GM18861 (cell line): ENCODE measurements around the gene BRD2.

Experiments used
- ATAC-seq: cut with Tn5 transposase; IDR thresholded peaks from one replicate; pipeline ENCODE4 v1.9.1; 2021; ENCODE audit not compliant: unreplicated experiment

Gene BRD2

DNA sequence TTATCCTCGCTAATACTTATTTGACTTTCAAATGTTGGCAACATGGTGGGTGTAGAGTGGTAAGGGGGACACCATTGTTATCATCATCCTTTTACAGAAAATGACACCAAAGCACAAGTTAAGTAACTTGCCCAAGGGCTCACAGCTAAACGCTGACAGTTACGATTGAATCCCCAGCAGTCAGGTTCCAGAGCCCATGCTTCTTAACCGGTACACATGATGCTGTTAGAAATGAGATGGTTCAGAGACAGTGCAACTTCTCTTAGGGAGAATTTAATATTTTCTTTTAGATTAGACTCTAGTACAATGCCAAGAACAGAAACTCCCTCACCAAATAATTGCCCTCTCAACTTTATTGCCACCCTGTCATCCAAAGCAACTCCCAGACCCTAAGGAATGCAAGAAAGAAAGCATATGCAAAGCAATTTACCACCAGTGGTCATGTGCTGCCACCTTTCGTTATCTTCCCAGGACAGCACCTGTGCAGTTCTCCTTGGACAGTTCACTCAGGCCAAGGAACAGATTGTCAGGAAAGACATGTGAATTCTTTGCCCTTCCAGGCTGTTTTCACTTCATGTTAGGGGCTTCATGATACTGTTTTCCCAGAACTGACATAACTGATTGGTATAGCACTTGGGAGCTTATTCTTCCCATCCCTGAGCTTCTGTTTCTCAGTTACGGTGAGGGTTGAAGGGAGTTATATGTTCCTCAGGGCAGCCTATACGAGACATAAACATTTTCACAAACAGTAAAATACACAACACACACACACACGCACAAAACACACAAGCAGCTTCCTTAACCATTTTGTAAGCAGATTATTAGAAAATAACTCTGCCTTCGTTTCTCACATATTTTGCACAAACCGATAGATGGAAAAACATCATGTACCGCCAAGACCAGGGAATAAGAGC lies 20.6 kb upstream of the BRD2 start:
- ATAC-seq, result no peak

DNA sequence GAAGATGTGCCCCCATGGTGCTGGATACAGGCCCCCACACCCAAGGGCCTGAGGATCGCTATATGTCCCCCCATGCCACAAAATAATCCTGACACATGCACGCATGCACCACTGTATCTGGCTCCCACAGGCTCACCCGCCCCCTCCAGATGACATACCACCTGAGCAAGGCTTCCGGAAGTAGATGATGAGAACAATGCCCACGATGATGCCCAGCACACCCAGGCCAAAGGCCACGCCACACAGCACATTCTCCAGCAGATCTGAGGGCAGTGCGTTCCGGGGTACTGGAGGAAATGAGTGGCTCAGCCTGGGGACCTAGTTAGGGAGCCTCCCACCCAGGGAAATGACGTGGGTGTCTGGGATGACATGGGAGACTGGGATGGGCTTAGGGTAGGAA lies 19.3 kb upstream of the BRD2 start:
- ATAC-seq, result no peak

DNA sequence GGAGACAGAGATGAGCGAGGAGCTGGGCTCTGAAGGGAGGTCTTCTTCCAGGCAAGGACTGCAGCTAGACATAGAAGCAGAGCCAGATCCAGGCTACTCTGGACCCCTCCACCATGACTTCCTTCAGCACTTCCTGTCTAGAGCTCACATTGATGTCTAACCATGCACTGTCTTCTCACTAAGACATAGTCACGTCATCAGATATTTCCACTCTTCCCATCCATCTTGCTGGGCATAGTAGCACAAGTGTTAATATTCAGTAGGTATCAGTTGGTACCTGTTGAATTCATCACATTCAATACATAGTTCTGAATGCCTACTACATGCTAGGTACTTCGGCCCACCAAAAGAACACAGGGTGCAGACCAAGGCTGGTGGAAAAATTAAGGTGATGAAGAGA lies 18.4 kb upstream of the BRD2 start:
- no peak for ATAC-seq

DNA sequence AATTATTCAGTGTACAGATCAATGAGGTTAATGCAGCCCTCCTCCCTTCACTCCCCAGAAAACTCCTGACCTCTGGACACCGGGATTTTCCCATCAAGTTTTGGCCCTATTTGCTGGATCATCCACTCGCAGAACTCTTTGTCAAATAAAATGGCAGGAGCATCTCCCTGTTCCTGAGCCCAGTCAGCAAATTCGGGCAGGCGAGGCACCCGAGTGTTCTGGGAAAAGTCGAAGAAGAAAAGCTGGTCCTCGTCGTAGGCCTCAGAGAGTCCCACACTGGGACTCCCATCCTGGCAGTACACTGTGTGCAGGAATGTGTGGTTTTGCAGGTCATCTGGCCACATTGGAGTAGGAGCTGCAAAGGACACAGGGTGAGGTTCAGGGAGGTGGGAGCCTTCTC lies 17.9 kb upstream of the BRD2 start:
- no peak for ATAC-seq

DNA sequence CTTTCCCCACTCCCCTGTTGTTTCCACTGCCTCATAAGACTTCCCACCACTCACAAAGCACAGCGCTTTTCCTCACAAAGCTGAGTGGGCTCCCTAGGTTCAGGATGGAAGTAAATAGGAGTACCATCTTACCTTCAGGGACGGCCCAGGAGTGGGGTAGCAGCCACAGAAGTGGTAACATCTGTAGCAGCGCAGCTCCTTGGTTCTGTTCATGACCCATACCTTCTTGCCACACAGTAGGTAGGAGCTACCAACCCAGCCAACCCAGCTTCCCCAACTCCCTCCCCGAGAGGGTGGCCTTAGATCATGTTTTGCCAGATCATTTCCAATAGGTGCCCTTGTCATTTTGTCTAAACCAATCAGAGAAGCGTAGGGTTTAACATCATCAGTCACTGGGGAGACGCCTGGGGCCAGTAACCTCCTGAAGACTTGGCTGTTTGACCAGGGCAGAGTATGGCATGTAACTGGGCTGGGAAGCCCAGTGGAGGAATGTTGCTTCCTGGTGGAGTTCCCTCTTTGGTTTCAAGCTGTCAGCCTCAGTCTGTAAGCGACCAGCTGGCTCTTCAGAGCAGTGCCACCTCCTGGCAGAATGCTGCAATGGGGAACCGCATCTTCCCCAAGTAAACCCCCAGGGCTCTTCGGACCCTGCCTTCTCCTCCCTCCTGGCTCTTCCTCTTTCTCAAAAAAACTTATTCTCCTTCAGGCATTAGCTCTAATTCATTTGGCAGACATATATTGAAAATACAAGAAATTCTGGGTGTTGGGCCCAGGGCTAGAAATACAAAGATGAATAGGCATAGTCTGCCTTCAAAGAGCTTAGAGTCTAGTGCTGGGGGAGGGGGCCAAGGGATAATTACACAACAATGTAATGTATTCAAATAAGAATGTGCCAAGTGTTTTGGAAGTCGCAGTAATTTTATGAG lies 15.3 kb upstream of the BRD2 start, which contains the start of gene HLA-DMA:
HLA-DMA (minus strand) TSS at position 281 of the 923 bp plus-strand sequence; CDS start at position 220, 61 bp downstream.
- peak; percentile 80 for ATAC-seq

DNA sequence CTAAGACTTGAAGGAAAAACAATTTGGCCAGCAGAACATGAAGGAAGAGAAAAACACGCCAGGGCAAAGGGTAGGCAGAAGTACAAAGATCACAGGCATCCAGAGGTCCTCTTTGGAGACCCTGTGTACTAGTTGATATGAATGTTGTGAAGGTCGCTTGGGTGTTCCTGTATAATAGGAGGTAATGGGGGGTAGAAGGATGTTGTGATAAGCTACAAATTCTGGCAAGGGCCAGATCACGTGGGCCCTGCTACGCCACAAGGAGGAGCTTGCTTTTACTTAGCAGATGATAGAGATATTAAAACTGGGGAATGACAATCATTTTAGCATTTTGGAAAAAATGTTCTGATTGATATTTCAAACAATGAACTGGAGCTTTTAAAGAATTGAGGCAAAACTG lies 14.6 kb upstream of the BRD2 start:
- no peak for ATAC-seq

DNA sequence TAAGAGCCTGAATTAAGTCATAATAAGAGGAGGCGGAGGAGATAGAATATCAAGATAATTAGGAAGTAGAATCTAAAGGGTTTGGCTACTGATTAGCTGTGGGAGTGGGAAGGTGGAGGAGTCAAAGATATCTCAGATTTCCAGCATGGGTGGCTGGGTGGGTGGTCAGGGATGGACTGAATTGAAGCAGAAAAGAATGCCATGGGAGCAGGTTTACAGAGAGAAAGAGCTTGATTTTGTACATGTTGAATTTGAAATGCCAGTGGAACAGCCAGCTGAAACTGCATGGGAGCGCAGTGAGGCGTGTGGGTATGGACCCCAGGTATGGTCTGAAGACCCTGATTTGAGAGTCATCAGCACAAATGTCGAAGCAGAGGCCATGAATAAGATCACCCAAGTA lies 14.1 kb upstream of the BRD2 start:
- no peak for ATAC-seq

DNA sequence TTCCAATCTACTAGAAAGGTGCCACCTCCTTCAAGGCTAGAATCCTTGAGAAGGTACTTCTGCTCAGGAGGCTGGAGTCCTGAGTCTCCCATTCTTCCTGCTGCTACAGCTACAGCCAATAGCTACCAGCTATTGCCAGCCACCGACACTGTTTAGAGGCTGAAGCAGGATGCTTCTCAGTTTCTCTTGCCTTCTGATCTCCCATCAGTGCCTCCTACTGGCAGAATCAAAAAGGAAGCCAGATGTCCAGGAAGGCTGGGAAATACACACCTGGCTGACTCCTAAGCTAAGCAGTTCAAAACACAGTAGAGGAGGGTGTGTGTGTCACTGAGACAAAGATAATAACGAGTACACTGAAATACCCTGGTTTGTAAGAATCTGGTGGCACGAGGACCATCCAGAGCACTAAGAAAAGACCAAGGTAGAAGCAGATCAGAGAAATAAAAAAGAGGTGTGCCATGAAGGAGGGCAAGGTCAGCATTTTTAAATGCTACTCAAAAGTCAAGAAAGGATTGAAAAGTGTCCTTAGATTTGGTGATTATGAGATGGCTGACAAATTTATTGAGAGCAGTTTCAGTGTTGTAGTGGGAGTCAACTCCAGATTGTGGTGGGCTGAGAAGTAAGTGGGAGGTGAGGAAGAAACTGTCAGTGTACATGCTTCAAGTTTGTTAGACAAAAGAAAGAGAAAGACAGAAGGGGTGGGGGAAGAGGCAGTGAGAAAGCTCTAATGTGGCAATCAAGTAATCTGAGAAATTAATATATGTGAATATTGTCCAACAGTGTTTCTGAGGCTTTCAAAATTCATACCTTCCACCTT lies 13.2 kb upstream of the BRD2 start:
- ATAC-seq, result no peak

DNA sequence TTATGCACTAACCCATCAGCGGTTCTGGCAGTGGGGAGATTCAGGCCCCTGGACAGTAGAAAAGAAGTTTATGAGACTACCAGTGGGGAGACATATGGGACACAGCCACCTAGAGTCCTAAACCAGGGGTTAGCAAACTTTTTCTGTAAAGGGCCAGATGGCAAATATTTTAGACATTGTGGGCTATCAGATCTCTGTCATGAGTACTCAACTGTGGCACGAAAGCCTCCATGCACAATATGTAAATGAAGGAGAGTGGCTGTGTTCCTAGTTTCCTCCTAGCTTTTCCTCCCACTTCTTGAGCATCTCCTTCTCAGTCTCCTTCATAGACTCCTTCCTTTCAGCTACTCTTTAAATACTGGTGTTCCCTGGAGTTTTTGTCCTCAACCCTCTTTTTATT lies 12.2 kb upstream of the BRD2 start:
- ATAC-seq, result no peak

DNA sequence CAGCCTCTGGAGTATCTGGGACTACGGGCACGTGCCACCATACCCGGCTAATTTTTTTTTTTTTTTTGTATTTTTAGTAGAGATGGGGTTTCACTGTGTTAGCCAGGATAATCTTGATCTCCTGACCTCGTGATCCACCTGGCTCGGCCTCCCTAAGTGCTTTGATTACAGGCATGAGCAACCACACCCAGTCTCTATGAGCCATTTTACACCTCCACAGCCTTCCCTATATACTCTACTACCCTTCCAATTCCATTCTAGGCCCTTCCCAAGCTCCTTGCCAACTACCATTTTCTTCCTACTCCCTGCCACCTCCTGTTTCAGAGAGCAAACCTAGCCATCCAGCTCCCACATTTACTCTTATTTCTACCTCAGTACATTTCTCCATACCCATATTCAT lies 7.8 kb upstream of the BRD2 start:
- no peak for ATAC-seq

DNA sequence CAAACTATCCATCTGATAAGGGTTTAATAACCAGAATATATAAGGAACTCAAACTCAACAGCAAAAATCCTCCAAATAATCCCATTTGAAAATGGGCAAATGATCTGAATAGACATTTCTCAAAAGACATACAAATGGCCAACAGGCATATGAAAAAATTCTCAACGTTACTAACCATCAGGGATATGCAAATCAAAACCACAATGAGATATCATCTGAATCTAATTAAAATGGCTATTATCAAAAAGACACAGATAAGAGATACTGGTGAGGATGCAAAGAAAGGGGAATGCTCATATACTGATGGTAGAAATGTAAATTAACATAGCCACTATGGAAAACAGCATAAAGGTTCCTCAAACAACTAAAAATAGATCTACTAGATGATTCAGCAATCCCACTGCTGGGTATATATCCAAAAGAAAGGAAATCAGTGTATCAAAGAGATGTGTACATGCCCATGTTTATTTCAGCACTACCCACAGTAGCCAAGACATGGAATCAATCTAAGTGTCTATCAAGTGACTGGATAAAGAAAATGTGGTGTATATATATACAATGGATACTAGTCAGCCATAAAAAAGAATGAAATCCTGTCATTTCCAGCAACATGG lies 6.1 kb upstream of the BRD2 start:
- no peak for ATAC-seq

DNA sequence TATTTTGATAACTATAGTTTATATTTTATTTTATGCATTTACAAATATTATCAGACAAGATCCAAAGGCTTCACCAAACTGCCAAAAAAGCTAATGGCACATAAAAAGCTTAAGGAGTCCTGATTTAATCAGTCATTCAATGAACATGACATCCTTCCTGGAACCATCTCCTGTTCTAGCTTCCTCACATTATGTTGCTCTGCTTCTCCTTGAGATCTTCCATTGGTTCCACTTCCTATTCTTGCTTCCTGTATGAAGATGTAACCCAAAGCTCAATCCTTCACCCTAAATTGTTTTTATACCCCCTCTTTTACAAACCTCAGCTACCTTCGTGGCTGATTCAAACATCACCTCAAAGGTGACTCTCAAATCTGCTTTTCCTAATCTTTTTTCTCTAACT lies 4.5 kb upstream of the BRD2 start:
- ATAC-seq, result no peak

DNA sequence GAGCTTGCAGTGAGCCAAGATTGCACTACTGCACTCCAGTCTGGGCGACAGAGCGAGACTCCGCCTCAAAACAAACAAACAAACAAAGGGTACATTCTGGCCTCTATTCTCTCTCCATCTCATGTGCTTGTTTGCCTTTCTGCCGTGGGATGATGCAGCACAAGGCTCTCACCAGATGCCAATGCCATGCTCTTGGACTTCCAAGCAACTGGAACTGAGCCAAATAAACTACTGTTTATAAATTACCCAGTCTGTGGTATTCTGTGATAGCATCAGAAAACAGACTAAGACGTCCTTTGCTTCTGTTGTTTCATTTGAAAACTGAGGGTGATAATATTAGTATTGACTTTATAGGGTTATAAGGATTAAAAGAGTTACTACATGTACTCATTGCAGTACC lies 3.6 kb upstream of the BRD2 start:
- ATAC-seq, result no peak

DNA sequence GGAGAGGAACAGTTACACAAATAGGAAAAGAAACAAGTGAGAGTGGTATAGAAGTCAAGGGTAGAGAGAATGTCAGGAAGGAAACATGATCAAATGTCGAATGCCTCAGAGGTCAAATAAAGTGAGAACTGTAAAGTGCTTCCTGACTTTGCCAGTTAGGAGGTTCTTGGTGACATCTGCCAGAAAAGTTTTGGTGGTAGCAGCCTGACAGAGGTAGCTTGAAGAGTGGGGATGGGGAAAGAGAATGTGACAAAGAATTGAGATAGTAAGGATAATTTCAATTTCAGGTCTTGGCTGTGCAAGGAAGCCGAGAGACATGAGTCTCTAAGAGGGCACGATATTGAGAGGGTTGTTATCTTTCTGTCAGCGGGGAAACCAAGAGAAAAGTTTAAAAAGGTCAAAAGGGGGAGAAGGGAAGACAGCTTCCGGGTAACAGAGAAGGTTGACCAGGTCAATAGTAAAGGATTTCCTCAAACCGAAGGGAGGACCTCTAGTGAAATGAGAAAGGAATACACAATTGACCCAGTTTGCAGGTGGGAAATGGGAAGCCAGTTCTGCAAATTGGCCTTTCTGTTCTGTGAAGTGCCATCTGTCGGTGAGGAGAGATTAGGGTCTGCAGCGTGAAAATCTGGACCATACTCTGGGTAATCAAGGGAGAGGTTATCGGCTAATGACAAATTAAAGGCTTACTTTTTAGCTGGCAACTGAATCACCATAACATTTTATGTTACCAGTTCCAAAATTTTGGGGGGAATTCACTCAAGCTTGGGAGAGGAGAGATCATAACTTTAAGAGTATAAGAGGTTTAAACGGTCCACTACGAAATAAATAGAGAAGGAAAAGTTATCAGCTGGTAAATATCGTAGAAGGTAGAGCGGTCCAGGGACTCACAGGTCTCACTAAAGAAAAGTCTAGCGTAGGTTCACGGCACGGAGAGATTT lies 973 bp upstream of the BRD2 start:
- no peak for ATAC-seq

DNA sequence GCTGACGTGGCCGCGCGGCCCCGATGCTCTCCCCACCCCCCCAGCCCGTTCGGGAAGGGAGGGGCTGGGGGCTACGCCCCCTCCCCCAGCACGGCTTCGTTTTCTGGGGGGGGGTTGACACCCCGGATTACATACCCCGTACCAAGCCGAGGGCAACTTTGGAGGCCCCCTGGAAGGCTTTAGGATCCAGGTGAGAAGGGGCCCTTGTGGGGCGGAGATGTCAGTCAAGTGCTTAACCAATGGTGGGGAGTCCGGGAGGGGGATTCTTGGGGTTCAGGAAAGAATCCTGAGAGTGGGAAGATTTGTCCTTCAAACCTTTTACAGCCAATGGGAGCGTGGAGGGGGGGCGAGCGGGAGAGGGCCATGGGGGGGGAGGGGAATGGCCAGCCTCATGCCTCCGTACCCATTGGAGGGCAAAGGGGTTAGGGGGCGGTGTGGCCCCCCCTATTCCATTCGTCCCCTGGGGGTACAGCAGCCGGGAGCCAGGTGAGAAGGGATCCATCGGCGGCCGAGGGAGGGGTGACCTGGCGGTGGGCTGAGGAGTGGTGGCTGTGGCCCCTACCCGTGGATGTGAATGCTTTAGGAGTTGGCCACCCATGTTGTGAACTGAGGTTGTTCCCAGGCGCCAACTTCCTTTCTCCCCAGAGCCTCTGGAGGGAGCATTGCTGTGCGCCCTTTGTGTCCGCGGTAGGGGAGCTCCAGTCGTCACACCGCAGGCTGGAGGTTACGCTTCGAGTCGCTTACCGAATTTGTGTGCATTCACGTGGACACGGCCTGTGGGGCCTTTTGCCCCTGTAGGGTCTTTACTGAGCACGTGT lies 682 bp downstream of the BRD2 start:
- ATAC-seq, result no peak

DNA sequence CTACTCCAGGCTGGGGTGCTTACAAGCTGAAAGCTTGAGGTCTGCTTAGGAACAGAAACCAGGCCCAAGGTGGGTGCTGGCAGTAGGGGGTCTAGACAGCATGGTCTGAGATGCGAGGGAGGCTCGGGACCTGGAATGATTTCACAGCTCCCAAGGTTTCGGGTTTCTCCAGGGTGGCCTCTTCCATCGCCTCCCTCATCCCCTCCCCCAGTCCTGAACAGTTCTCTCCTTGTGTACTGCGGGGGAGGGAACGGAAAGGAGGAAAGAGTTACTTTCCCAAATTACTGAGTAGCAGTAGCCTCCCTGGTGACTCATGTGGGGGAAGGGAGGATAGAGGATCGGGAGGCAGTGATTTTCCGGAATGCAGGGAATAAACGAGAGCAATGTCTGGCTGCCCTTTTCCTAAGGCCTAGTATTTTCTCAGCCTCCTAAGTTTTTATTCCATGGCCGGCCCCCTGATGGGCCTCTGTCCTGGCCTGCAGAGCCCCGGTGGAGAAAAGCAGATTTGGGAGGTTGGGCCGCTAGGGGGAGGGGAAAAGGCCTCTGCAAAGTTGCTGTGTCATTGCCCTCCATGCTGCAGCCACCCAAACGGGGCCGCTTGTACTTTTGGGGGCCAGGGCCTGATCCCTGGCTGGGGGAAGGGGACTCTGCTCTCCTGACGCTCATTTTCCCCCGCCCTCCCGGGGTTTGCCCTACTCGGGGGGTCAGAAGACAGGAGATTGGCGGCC lies 1.5 kb downstream of the BRD2 start:
- ATAC-seq, result no peak

DNA sequence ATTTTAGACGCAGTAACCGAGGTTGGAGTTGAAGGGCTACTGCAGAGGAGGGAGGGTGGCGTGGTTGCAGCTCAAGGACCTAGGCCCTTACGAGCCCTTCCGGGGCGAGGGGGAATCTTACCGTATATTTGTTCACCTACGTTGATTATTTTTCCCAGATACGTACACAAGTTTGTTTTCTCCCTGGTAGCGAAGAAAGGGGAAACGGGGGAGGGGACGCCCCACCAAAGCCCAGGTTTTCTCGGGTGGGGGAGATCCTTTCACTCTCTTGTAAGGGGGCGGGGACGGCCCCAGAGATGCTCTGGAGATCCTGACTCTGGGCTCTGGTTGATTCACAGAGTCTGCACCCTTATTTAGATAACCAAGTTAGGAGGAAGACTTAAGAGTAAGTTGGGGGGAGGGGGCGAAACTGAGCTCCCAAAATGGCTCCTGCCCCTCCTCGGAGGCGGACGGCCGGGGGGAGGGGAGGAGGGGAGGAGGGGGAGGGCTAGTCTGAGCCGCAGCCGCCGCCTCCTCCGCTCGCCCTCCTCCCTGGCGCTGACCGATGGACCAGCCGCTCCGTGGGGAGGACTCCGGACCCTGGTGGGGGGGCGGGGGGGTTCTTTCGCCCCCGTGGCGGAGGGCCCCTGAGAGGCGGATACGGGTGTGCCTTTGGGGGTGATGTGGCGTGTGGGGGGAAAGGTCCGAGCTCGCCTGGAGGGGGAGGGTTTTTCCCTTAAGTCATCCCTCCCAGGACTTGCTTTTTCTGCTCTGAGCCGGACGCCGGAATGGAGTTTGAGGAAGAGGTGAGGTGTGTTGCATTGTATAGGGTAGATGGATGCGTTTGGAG lies 2.2 kb downstream of the BRD2 start:
- ATAC-seq, result no peak
